Measurements from ENCODE around the gene CASP8. TPM values are rescaled to one million over a fixed set of nuclear protein-coding genes. Genes with fewer than 3 reads are reported as not detected.
A peak's percentile ranks its signal among the peaks of the same experiment; 100 is the strongest.

The CASP8 gene
- total and polyA plus RNA-seq, 9 of the 15 experiments (the other 6 are each of a cell fraction or from before 2014, with no cell fraction given), result 10.2 to 31.4 (median 19.4) TPM

GRCh38 chr2:201261906-201262305 is 1.6 kb downstream of the CASP8 start:
- Histone ChIP-seq H3K27me3 (ENCODE audit: control insufficient read depth in 2 of 2, insufficient read depth in 2 of 2, low read length in 2 of 2) (no peaks in the 10 kb centered on the region), H4K20me1 (replicated peaks; ENCODE audit: control insufficient read depth, insufficient read depth, low read length) (no peaks in the 10 kb centered on the region), H3K4me3 (peak overlapping the region; percentile 30), H2AFZ (ENCODE audit: low read depth, low read length) (no peak overlapping the region), H3K4me1 (replicated peaks in 1 of 2; ENCODE audit: control insufficient read depth in 2 of 2, insufficient read depth in 2 of 2, low read length in 2 of 2) (peaks cover 14 to 26% of the 10 kb centered on the region in 2 experiments), H3K9me1 (ENCODE audit: control insufficient read depth, insufficient read depth, low read length) (no peaks in the 10 kb centered on the region), H3K27ac (ENCODE audit: extremely low read depth, low read depth, low read length) (no peak overlapping the region), H3K79me2 (ENCODE audit: control insufficient read depth, insufficient read depth, low read length) (peaks cover 68% of the 10 kb centered on the region), H3K9ac (ENCODE audit: insufficient read depth in 1 of 2, low read depth in 2 of 2, low read length in 2 of 2) (no peak overlapping the region), H3K4me2 (ENCODE audit: insufficient read depth, low read length) (peak overlapping the region; percentile 67), H3K36me3 (ENCODE audit: control insufficient read depth, insufficient read depth, low read length) (no peaks in the 10 kb centered on the region), H3K9me3 (replicated peaks; ENCODE audit: control insufficient read depth, insufficient read depth, low read depth, low read length) (no peaks in the 10 kb centered on the region)
- in situ Hi-C loops (cut with MboI), result no loop called here
- ChIA-PET POLR2A (interaction anchor here (1.2 kb wide), 1 partner anchor 13 kb away, joined by 3 read pairs; no protein-coding TSS in a partner anchor), CTCF (ENCODE audit: low intra/inter-chr PET ratio) (no interaction called here)
- ATAC-seq (no peak), FAIRE-seq (no peak), DNase-seq (ENCODE audit: extremely low read depth in 1 of 4, low spot score in 3 of 4) (no peak)
- intact Hi-C loops (cut with micrococcal nuclease), result no loop called here
- WGBS (ENCODE audit: insufficient coverage, low coverage, missing lambda C conversion rate), result 31% methylated on average over 2 of the region's 2 CpGs
- BruUV-seq (replicated peaks), result no TSS peak
- TF ChIP-seq MGA (IDR thresholded peaks at IDR 0.05) (no peak), KDM1A (IDR thresholded peaks at IDR 0.05) (peak; percentile 36 to 38; a peak in 1 of 4 replicates)
